ENCODE measurements around the gene PUDP.

PUDP gene

DNA sequence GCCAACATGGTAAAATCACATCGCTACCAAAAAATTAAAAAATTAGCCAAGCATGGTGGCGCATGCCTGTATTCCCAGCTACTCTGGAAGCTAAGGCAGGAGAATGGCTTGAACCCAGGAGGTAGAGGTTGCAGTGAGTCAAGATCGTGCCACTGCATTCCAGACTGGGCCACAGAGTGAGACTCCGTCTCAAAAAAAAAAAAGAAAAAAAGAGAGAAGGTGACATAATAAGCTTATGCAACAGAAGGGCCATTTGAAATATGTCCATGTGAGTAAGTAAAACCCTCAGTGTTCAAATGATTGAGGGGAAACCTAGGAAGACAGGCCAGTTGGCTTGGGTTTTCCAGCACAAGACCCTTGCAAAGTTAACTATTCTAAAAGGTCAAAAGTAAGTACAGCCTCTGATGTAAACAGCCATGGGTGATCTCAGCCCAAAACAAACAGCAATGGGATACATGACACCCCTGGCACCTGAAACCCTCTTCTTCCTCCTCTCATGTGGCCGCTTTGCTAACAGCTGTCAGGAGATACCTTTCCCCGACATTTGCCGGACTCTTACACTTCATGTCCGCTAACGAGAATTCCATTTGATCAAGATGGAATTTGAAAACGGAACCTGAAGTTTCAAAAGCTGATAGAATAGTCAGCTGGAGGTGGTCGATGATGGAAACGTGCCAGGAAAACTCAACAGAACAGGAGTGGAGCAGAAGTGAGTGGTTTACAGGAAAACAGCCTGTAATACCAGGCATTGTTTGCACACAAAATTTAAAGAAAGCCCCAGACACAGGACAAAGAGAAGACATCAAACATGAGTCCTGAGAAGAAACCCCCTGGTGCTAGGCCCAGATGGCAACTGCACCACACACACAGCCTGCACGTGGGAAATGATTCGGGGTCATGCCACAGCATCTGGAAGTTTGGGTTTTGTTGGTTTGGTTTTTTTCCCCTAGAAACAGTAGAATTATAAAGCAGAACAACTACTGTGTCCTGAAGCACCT lies 93.4 kb downstream of the PUDP start:
- DNase-seq (ENCODE audit: extremely low read depth, low read depth): no peak
- TF ChIP-seq, protein P1, sequence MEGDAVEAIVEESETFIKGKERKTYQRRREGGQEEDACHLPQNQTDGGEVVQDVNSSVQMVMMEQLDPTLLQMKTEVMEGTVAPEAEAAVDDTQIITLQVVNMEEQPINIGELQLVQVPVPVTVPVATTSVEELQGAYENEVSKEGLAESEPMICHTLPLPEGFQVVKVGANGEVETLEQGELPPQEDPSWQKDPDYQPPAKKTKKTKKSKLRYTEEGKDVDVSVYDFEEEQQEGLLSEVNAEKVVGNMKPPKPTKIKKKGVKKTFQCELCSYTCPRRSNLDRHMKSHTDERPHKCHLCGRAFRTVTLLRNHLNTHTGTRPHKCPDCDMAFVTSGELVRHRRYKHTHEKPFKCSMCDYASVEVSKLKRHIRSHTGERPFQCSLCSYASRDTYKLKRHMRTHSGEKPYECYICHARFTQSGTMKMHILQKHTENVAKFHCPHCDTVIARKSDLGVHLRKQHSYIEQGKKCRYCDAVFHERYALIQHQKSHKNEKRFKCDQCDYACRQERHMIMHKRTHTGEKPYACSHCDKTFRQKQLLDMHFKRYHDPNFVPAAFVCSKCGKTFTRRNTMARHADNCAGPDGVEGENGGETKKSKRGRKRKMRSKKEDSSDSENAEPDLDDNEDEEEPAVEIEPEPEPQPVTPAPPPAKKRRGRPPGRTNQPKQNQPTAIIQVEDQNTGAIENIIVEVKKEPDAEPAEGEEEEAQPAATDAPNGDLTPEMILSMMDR (IDR thresholded peaks at IDR 0.05; ENCODE audit: low read depth, low read length): no peak

DNA sequence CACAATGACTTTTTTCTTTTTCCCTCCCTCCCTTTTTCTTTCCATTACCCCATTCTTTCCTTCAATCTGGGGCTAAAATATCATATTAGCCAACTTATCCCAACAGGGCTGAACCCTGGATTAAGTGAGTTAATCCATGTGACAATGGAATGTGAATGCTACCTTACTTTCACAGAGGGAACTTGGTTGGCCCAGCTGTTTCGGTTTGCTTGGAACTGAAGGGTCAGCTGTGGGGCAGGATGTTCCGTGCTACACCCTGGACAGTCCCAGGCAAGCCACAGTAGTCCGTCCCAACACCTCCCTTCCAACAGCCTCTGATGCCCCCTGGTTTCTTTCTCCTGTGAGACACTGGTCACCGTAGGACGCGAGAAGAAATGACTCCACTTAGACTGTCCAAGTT lies 95.4 kb downstream of the PUDP start:
- TF ChIP-seq, protein P1 (IDR thresholded peaks at IDR 0.05; ENCODE audit: low read depth, low read length): no peak
- no peak for DNase-seq (ENCODE audit: extremely low read depth, low read depth)

DNA sequence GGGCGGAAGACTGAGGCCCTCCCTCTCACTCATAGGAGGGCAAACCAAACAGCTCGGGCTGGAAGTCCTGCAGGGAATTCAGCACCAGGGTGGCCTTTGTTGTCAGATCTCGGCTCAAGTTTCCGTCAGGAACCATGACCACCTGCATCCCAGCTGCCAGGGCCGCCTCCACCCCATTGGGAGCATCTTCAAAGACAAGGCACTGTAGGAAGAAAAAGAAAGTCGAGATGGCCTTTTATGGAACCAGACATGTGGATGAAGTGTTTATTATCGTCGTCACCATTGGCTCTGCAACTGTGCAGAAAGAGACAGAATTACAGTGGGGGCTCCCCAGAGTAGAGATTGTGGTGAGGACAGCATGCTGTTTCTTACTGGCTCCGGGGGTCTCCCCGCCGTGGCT lies 97.7 kb downstream of the PUDP start:
- TF ChIP-seq, protein P1 (IDR thresholded peaks at IDR 0.05; ENCODE audit: low read depth, low read length): no peak
- DNase-seq (ENCODE audit: extremely low read depth, low read depth): no peak

DNA sequence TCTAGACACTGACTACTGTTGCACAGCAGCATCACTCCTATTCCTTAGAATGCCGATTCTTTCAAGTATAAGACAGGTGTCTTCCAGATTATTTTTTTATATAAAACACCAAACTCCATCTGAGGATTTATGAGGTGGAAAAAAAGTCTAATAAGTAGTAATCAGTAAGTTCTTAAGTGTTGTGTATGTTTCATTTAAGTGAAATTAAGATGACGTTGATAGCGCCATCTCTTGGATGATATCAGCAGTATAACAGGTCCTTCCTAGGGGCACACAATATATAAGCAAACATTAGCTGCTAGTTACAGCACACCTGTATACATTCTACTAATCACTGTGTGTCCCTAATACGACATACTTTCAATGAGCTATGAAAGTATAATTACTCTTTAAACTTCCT lies 100.0 kb downstream of the PUDP start:
- no peak for DNase-seq (ENCODE audit: extremely low read depth, low read depth)
- TF ChIP-seq, protein P1 (IDR thresholded peaks at IDR 0.05; ENCODE audit: low read depth, low read length): no peak

DNA sequence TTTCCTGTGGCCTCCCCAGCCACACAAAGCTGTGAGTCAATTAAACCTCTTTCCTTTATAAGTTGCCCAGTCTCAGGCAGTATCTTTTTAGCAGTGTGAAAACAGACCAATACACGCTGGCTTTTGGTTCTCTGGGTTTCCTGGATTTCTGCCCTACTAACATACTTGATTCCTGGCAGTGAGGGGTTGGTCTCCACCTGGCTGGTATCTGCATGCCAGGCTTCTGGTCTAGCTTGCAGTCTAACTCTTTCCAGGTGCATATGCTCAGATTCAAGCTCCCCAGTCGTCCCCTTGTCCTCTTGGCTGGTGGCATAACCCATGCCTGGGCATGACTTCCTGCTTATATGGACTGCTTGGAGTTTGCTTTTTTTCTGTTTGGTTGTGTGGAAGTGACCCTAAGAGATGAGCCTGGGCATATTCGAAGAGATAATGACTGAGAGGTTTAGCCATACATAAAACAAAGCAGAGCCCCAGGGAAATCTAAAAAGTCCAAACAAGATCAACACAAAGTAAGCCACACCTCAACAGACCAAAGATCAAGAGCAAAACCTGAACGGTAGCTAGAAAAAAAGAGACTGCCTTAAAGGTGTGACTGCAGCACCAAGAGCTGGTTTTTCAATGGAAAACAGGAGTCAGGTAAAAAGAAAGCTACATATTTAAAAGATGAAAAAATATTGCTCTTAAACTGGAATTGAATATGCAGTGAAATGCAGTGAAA lies 102.6 kb downstream of the PUDP start:
- TF ChIP-seq, protein P1 (IDR thresholded peaks at IDR 0.05; ENCODE audit: low read depth, low read length): no peak

DNA sequence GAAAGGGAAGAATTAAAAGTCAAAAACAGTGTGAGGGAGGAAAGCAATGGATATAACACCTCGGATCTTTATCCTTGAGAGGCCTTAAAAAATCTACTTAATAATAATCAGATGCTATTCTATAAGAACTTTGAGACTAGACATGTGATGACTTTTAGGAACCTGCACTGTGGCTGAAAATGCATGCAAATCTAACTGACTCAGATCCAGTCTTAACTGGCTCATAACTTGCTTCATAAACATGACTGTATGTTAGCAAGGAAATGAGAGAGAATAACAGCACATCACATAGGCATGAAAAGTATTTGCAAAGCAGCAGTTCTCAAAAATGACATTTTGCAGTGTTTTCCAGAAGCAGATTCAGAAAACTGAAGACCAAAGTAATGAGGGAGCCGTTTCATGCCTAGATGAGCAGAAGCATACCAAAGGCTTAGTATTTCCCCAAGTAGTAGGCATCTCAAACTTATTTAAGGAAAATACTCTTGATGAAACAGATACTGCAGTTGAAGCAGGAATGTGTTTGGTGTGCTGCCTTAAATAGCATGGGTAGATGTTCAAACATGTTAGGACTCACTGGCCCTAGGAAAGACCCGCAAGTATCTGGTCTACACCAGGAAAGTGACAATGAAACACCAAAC lies 104.0 kb downstream of the PUDP start:
- DNase-seq (ENCODE audit: extremely low read depth, low read depth): peak; percentile 19

More for the DNA sequence above, 102.6 kb downstream of the PUDP start:
- no peak for DNase-seq (ENCODE audit: extremely low read depth, low read depth)

DNA sequence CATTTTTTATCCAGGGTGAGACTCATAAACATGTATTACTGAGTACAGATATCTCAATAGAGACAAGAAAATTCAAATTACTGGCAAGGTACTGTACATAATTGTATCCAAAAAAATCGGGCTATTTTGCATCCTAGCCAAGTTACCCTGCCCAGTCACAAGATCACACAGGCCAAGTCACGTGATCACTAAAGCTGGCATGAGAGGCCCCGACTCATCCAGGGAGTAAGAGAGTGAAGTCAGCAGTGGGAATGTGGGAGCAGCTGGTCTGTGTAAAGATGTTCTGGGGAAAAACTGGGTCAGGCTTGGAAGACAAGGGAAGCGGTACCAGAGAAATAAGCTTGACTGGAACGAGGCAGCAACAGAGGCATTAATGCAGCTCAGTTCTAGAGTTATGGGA lies 119.7 kb downstream of the PUDP start:
- TF ChIP-seq, protein P1 (IDR thresholded peaks at IDR 0.05; ENCODE audit: low read depth, low read length): no peak
- DNase-seq (ENCODE audit: extremely low read depth, low read depth): no peak

All from AG09319 (cell line).